IMR-90 (cell line): ENCODE measurements around the gene NR1H2. TPM values are rescaled to one million over a fixed set of nuclear protein-coding genes. Genes with fewer than 3 reads are reported as not detected.

ENCODE experiments used
- ATAC-seq: fragments of 200-7000 bp; cut with Tn5 transposase; 2 replicates; pipeline ENCODE4 v1.9.1; 2020; ENCODE audit warnings: low read depth, mild to moderate bottlenecking, moderate library complexity
- BruUV-seq: library from RNA; stranded (reverse); fragments of 400-500 nt; replicated peaks from 2 replicates; lab custom pipeline; 2021; lab: Mats Ljungman, UMichigan
- CTCF ChIA-PET: fragments of 300-600 bp; formaldehyde crosslinking; extraction: SDS; loops from one replicate; lab custom pipeline; 2021; ENCODE audit warnings: antibody characterized with exemption; lab: Yijun Ruan, JAX
- POLR2A ChIA-PET: fragments of 300-600 bp; sonication (Branson Sonifier 250); formaldehyde crosslinking; loops from one replicate; lab custom pipeline; 2022; ENCODE audit warnings: antibody characterized with exemption; ENCODE audit not compliant: unreplicated experiment; lab: Charles Lee
- DNase-seq: peaks from one replicate; pipeline ENCODE4 v3.0.0; 2013
- H2AFZ ChIP-seq: replicated peaks from 2 replicates; pipeline ENCODE3; 2013; ENCODE audit warnings: low read length, mild to moderate bottlenecking; ENCODE audit not compliant: poor library complexity
- H2AK5ac ChIP-seq: 2 replicates; pipeline ENCODE4 v1.6.1; 2013; ENCODE audit warnings: low read depth, low read length, inconsistent platforms
- H2AK9ac ChIP-seq: replicated peaks from 2 replicates; pipeline ENCODE3; 2013; ENCODE audit warnings: mild to moderate bottlenecking, low read depth, low read length, moderate library complexity; ENCODE audit not compliant: poor library complexity
- H2BK120ac ChIP-seq: 2 replicates; pipeline ENCODE4 v1.6.1; 2013; ENCODE audit warnings: low read depth, low read length, inconsistent platforms
- H2BK15ac ChIP-seq: 3 replicates; pipeline ENCODE4 v1.6.1; 2013; ENCODE audit warnings: low read depth, low read length, inconsistent platforms
- H2BK20ac ChIP-seq: 2 replicates; pipeline ENCODE4 v1.6.1; 2013; ENCODE audit warnings: low read depth, mild to moderate bottlenecking, inconsistent platforms, low read length, moderate library complexity
- H2BK5ac ChIP-seq: 2 replicates; pipeline ENCODE4 v1.6.1; 2013; ENCODE audit warnings: mild to moderate bottlenecking, low read depth, low read length, inconsistent platforms; ENCODE audit not compliant: poor library complexity, severe bottlenecking
- H3K14ac ChIP-seq: replicated peaks from 2 replicates; pipeline ENCODE4 v1.6.1; 2013; ENCODE audit warnings: low read depth, low read length, inconsistent platforms
- H3K18ac ChIP-seq: 2 replicates; pipeline ENCODE4 v1.6.1; 2013; ENCODE audit warnings: low read depth, low read length, control low read depth
- H3K23ac ChIP-seq: 2 replicates; pipeline ENCODE4 v1.6.1; 2013; ENCODE audit warnings: low read depth, low read length, inconsistent platforms
- H3K27ac ChIP-seq: 2 replicates; pipeline ENCODE4 v1.5.1; 2013; ENCODE audit warnings: mild to moderate bottlenecking, control low read depth, low read length; ENCODE audit not compliant: insufficient read depth
- H3K27me3 ChIP-seq: 2 replicates; pipeline ENCODE4 v1.6.1; 2013; ENCODE audit warnings: low read length; ENCODE audit not compliant: control insufficient read depth, insufficient read depth
- H3K36me3 ChIP-seq: 2 replicates; pipeline ENCODE4 v1.6.1; 2013; ENCODE audit warnings: low read length, mixed read lengths; ENCODE audit not compliant: control insufficient read depth, insufficient read depth
- H3K4ac ChIP-seq: 2 replicates; pipeline ENCODE4 v1.6.1; 2013; ENCODE audit warnings: low read depth, low read length, inconsistent platforms
- H3K4me1 ChIP-seq: 2 replicates; pipeline ENCODE4 v1.6.1; 2013; ENCODE audit warnings: low read length, mixed read lengths; ENCODE audit not compliant: control insufficient read depth, insufficient read depth
- H3K4me2 ChIP-seq: 2 replicates; pipeline ENCODE4 v1.6.1; 2013; ENCODE audit warnings: low read depth, mild to moderate bottlenecking, control low read depth, low read length, moderate library complexity
- H3K4me3 ChIP-seq: 2 replicates; pipeline ENCODE4 v1.5.1; 2013; ENCODE audit warnings: low read depth, mild to moderate bottlenecking, control low read depth, low read length, moderate library complexity; ENCODE audit not compliant: insufficient read depth
- H3K56ac ChIP-seq: 2 replicates; pipeline ENCODE4 v1.6.1; 2013; ENCODE audit warnings: low read length, inconsistent platforms; ENCODE audit not compliant: insufficient read depth; ENCODE audit errors: extremely low read depth
- H3K79me1 ChIP-seq, 2 experiments: 2 replicates each; pipeline ENCODE4 v1.6.1; 2013; ENCODE audit warnings: low read length in 2 of 2, inconsistent platforms in 1 of 2, low read depth in 1 of 2
- H3K9ac ChIP-seq: 2 replicates; pipeline ENCODE4 v1.6.1; 2013; ENCODE audit warnings: low read depth, low read length, control low read depth
- H3K9me1 ChIP-seq: 2 replicates; pipeline ENCODE4 v1.6.1; 2013; ENCODE audit warnings: low read length, inconsistent platforms; ENCODE audit not compliant: insufficient read depth
- H3K9me3 ChIP-seq: 2 replicates; pipeline ENCODE4 v1.6.1; 2013; ENCODE audit warnings: low read length; ENCODE audit not compliant: control insufficient read depth, insufficient read depth
- H4K20me1 ChIP-seq: 2 replicates; pipeline ENCODE4 v1.6.1; 2013; ENCODE audit warnings: low read length, inconsistent platforms; ENCODE audit not compliant: insufficient read depth
- H4K5ac ChIP-seq: 2 replicates; pipeline ENCODE4 v1.6.1; 2013; ENCODE audit warnings: mild to moderate bottlenecking, low read depth, low read length, control low read depth
- H4K8ac ChIP-seq, 2 experiments: 2 replicates each; pipeline ENCODE4 v1.6.1; 2013; ENCODE audit warnings: low read depth in 2 of 2, low read length in 2 of 2, control low read depth in 1 of 2, inconsistent platforms in 1 of 2
- H4K91ac ChIP-seq: 2 replicates; pipeline ENCODE4 v1.6.1; 2013; ENCODE audit warnings: low read depth, low read length, inconsistent platforms; ENCODE audit not compliant: insufficient read depth
- BHLHE40 ChIP-seq: fragments of 150-350 bp; IDR thresholded peaks from 2 replicates; pipeline ENCODE4 v1.6.1; 2016; ENCODE audit warnings: mild to moderate bottlenecking, low read depth, low read length
- CEBPB ChIP-seq: IDR thresholded peaks from 2 replicates; pipeline ENCODE4 v1.6.1; 2012; ENCODE audit warnings: low read depth, low read length, improper control_type of control experiment
- CHD1 ChIP-seq: IDR thresholded peaks from 2 replicates; pipeline ENCODE4 v1.6.1; 2012; ENCODE audit warnings: low read depth, low read length, improper control_type of control experiment
- CTCF ChIP-seq: conservative IDR thresholded peaks from 2 replicates; pipeline ENCODE4 v1.5.1; 2012; ENCODE audit warnings: mild to moderate bottlenecking, low read depth, low read length, improper control_type of control experiment
- FOS ChIP-seq: fragments of 150-350 bp; IDR thresholded peaks from 2 replicates; pipeline ENCODE4 v1.6.1; 2016; ENCODE audit warnings: low read depth, low read length
- MAFK ChIP-seq: IDR thresholded peaks from 2 replicates; pipeline ENCODE4 v1.6.1; 2012; ENCODE audit warnings: low read depth, low read length, improper control_type of control experiment
- MAZ ChIP-seq: IDR thresholded peaks from 2 replicates; pipeline ENCODE4 v1.6.1; 2012; ENCODE audit warnings: low read depth, mild to moderate bottlenecking, low read length, improper control_type of control experiment, moderate library complexity, borderline replicate concordance
- MXI1 ChIP-seq: IDR thresholded peaks from 2 replicates; pipeline ENCODE4 v1.6.1; 2012; ENCODE audit warnings: low read depth, mild to moderate bottlenecking, low read length, moderate library complexity, borderline replicate concordance
- NFE2L2 ChIP-seq: fragments of 150-350 bp; IDR thresholded peaks from 2 replicates; pipeline ENCODE4 v1.6.1; 2016; ENCODE audit warnings: low read depth, mild to moderate bottlenecking, low read length
- POLR2A ChIP-seq: IDR thresholded peaks from 2 replicates; pipeline ENCODE4 v1.6.1; 2012; ENCODE audit warnings: mild to moderate bottlenecking, low read depth, low read length
- RAD21 ChIP-seq: IDR thresholded peaks from 2 replicates; pipeline ENCODE4 v1.6.1; 2012; ENCODE audit warnings: low read length, improper control_type of control experiment
- RCOR1 ChIP-seq: IDR thresholded peaks from 2 replicates; pipeline ENCODE4 v1.6.1; 2012; ENCODE audit warnings: mild to moderate bottlenecking, low read length, improper control_type of control experiment; ENCODE audit not compliant: insufficient replicate concordance
- SMC3 ChIP-seq: fragments of 150-350 bp; IDR thresholded peaks from 2 replicates; pipeline ENCODE4 v1.6.1; 2016; ENCODE audit warnings: low read depth, mild to moderate bottlenecking, antibody characterized with exemption, low read length, moderate library complexity
- WGBS, 2 experiments: methylation state at CpG; one replicate each; pipeline versions ENCODE4 v1.1.5 to v1.1.7; 2013; ENCODE audit warnings: missing lambda C conversion rate in 2 of 2; ENCODE audit not compliant: insufficient read length in 1 of 2; ENCODE audit errors: extremely low coverage in 2 of 2; 5-methylcytosine and 5-hydroxymethylcytosine counted together
- dilution Hi-C: fragments of 300-500 bp; cut with HindIII; formaldehyde crosslinking; loops from one replicate; pipeline ENCODE4 v1.14.3; 2018; ENCODE audit warnings: low sequenced_read_pairs; ENCODE audit not compliant: unreplicated experiment
- in situ Hi-C: fragments of 300-500 bp; cut with MboI; formaldehyde crosslinking; loops from 3 replicates; pipeline ENCODE4 v1.14.3; 2019; ENCODE audit warnings: low sequenced_read_pairs, inconsistent platforms, mixed read lengths
- intact Hi-C: fragments of 100-400 bp; cut with micrococcal nuclease; formaldehyde crosslinking; loops from 2 replicates; pipeline ENCODE4 v1.10.0; 2022
- polyA plus RNA-seq, 3 experiments: library from polyadenylated mRNA; depleted of rRNA; stranded (reverse); fragments of >200 nt; gene quantifications; 2 replicates each; pipeline ENCODE4 v1.2.3, GENCODE V29; 2012; ENCODE audit warnings: low replicate concordance in 1 of 3
- total RNA-seq: library from RNA; depleted of rRNA; stranded (reverse); fragments of >200 nt; gene quantifications from 2 replicates; pipeline ENCODE4 v1.2.3, GENCODE V29; 2012
- TF ChIP-seq, protein P1 (sequence below): fragments of 150-350 bp; IDR thresholded peaks from 2 replicates; pipeline ENCODE4 v1.6.1; 2017; ENCODE audit warnings: mild to moderate bottlenecking, antibody characterized with exemption, low read length, low read depth
- TF ChIP-seq, protein P2 (sequence below): fragments of 150-350 bp; IDR thresholded peaks from 2 replicates; pipeline ENCODE4 v1.6.1; 2016; ENCODE audit warnings: low read depth, mild to moderate bottlenecking, low read length, moderate library complexity, borderline replicate concordance

Gene NR1H2
- total and polyA plus RNA-seq, 2 of the 4 experiments (the other 2 are of a cell fraction): 37.8 to 48.4 TPM

DNA sequence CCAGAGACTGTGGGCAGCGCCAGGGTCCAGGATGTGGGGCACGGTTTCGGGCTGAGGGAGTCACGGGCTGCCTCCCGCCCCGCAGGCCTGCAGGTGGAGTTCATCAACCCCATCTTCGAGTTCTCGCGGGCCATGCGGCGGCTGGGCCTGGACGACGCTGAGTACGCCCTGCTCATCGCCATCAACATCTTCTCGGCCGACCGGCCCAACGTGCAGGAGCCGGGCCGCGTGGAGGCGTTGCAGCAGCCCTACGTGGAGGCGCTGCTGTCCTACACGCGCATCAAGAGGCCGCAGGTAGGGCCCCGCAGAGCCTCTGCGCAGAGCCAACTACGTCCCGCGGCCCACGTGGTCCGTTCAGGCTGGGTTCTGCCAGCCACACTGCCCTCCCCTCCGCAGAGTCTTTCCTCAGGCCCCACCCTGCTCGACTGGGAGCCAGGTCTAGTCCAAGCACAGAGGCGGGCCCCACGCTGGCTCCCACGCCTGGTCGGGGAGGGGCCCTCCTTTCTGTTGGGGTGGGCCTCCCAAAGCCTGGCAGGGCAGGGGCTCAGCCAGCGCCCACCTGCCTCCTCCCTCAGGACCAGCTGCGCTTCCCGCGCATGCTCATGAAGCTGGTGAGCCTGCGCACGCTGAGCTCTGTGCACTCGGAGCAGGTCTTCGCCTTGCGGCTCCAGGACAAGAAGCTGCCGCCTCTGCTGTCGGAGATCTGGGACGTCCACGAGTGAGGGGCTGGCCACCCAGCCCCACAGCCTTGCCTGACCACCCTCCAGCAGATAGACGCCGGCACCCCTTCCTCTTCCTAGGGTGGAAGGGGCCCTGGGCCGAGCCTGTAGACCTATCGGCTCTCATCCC is 5.8 kb downstream of the NR1H2 start:
- Histone ChIP-seq H3K79me1 (peaks cover 0 to 52% of the 10 kb centered on the region in 2 experiments), H2AFZ (no peak overlapping the region), H3K4me1 (no peaks in the 10 kb centered on the region; the same call in 1 of the 2 replicates), H2AK9ac (no peak overlapping the region), H4K8ac (no peak overlapping the region), H2BK5ac (no peak overlapping the region), H3K36me3 (peaks cover 42% of the 10 kb centered on the region), H4K91ac (no peak overlapping the region), H3K27me3 (no peaks in the 10 kb centered on the region), H2AK5ac (no peak overlapping the region), H2BK15ac (no peak overlapping the region), H3K9me3 (no peaks in the 10 kb centered on the region), H3K27ac (no peak overlapping the region), H3K14ac (no peak overlapping the region), H4K20me1 (peaks cover 10% of the 10 kb centered on the region), H3K9ac (no peak overlapping the region), H3K4me2 (no peak overlapping the region), H2BK120ac (no peak overlapping the region), H3K18ac (no peak overlapping the region), H4K5ac (no peak overlapping the region), H2BK20ac (no peak overlapping the region), H3K56ac (no peak overlapping the region), H3K4me3 (no peak overlapping the region), H3K9me1 (peaks cover 6% of the 10 kb centered on the region; the same call in 1 of the 2 replicates), H3K4ac (no peak overlapping the region), H3K23ac (no peak overlapping the region)
- WGBS, 2 experiments: 95% methylated on average over 22 of the region's 58 CpGs; no CpG with 5 or more reads in 1 of the 2 experiments
- intact Hi-C loops (no loop called here), dilution Hi-C loops (no loop called here), in situ Hi-C loops (no loop called here)
- ChIA-PET CTCF (no interaction called here), POLR2A (no interaction called here)
- ATAC-seq: no peak
- DNase-seq: no peak
- BruUV-seq: no TSS peak
- TF ChIP-seq CEBPB: no peak
- TF ChIP-seq MAFK: no peak
- TF ChIP-seq POLR2A: no peak
- TF ChIP-seq CTCF: no peak
- no peak for TF ChIP-seq MXI1
- TF ChIP-seq, protein P1, sequence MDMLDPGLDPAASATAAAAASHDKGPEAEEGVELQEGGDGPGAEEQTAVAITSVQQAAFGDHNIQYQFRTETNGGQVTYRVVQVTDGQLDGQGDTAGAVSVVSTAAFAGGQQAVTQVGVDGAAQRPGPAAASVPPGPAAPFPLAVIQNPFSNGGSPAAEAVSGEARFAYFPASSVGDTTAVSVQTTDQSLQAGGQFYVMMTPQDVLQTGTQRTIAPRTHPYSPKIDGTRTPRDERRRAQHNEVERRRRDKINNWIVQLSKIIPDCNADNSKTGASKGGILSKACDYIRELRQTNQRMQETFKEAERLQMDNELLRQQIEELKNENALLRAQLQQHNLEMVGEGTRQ: no peak
- TF ChIP-seq CHD1: no peak
- TF ChIP-seq FOS: no peak
- no peak for TF ChIP-seq SMC3
- no peak for TF ChIP-seq RAD21
- TF ChIP-seq, protein P2, sequence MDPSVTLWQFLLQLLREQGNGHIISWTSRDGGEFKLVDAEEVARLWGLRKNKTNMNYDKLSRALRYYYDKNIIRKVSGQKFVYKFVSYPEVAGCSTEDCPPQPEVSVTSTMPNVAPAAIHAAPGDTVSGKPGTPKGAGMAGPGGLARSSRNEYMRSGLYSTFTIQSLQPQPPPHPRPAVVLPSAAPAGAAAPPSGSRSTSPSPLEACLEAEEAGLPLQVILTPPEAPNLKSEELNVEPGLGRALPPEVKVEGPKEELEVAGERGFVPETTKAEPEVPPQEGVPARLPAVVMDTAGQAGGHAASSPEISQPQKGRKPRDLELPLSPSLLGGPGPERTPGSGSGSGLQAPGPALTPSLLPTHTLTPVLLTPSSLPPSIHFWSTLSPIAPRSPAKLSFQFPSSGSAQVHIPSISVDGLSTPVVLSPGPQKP: no peak
- no peak for TF ChIP-seq NFE2L2
- no peak for TF ChIP-seq MAZ
- no peak for TF ChIP-seq RCOR1
- no peak for TF ChIP-seq BHLHE40
